Measurements from ENCODE around the gene FHIP1B.
A peak's percentile ranks its signal among the peaks of the same experiment; 100 is the strongest.

- TF ChIP-seq CTCF (conservative IDR thresholded peaks at IDR 0.05; ENCODE audit: low read length) (0 out of 2 replicates have a peak, but pooled peaks have one; percentile 11), EZH2phosphoT487 (IDR thresholded peaks at IDR 0.05; ENCODE audit: borderline replicate concordance, low read depth, low read length) (no peak)
Observed at GRCh38 chr11:6269994-6270393, 35.6 kb upstream of the FHIP1B start.
